HCT116 (cell line): ENCODE measurements around the gene NSUN2. TPM values are rescaled to one million over a fixed set of nuclear protein-coding genes. Genes with fewer than 3 reads are reported as not detected.

ENCODE experiments used
- ATAC-seq: fragments of 200-7000 bp; cut with Tn5 transposase; 2 replicates; pipeline ENCODE4 v1.9.1; 2020; ENCODE audit warnings: mild to moderate bottlenecking, moderate library complexity
- BruUV-seq: library from RNA; stranded (reverse); fragments of 400-500 nt; replicated peaks from 2 replicates; lab custom pipeline; 2021; lab: Mats Ljungman, UMichigan
- CTCF ChIA-PET: fragments of 300-600 bp; sonication (Branson Sonifier 250); formaldehyde crosslinking; loops from one replicate; lab custom pipeline; 2021; ENCODE audit warnings: antibody characterized with exemption; lab: Charles Lee
- POLR2A ChIA-PET: fragments of 300-600, 350-600 bp; sonication (Branson Sonifier 250); formaldehyde crosslinking; loops from one replicate; lab custom pipeline; 2021; ENCODE audit warnings: antibody characterized with exemption; lab: Charles Lee
- RAD21 ChIA-PET, 2 experiments: fragments of 300-600 bp; sonication (Branson Sonifier 250); formaldehyde crosslinking; loops; one replicate each; lab custom pipeline; 2023; ENCODE audit warnings: low total read pairs in 2 of 2; ENCODE audit not compliant: uncharacterized antibody in 2 of 2, unreplicated experiment in 2 of 2, low non-redundant PET in 1 of 2; lab: Charles Lee
- DNase-seq: peaks from one replicate; pipeline ENCODE4 v3.0.0-alpha.2; 2010; ENCODE audit warnings: low read depth, low spot score
- H2AFZ ChIP-seq: fragments of 200-600 bp; shearing (Covaris generic), sonication (generic); 2 replicates; pipeline ENCODE4 v1.6.1; 2017; ENCODE audit warnings: low read depth, mixed run types, mixed read lengths, antibody characterized with exemption, low read length; ENCODE audit not compliant: poor library complexity, severe bottlenecking
- H3K27ac ChIP-seq: 2 replicates; pipeline ENCODE4 v1.5.1; 2012; ENCODE audit warnings: low read depth, low read length
- H3K27me3 ChIP-seq: fragments of 200-600 bp; sonication (generic); 2 replicates; pipeline ENCODE4 v1.6.1; 2016; ENCODE audit warnings: mixed run types, low read length, mixed read lengths; ENCODE audit not compliant: insufficient read depth
- H3K36me3 ChIP-seq, 2 experiments: fragments of 200-500 bp in 1 of 2; fragments of 200-600 bp in 1 of 2; sonication (Bioruptor generic) in 1 of 2; sonication (generic) in 1 of 2; 2 replicates each; pipeline versions ENCODE4 v1.5.1 to v1.6.1; 2014 to 2016; ENCODE audit warnings: low read length in 2 of 2, inconsistent platforms in 1 of 2, mixed read lengths in 1 of 2, mixed run types in 1 of 2; ENCODE audit not compliant: insufficient read depth in 2 of 2, control insufficient read depth in 1 of 2
- H3K4me1 ChIP-seq, 2 experiments: fragments of 200-600 bp in 1 of 2; sonication (generic) in 1 of 2; 2 replicates each; pipeline versions ENCODE4 v1.5.1 to v1.6.1; 2012 to 2017; ENCODE audit warnings: low read length in 2 of 2, inconsistent platforms in 1 of 2, mild to moderate bottlenecking in 1 of 2, mixed read lengths in 1 of 2, mixed run types in 1 of 2, moderate library complexity in 1 of 2; ENCODE audit not compliant: insufficient read depth in 2 of 2, control insufficient read depth in 1 of 2
- H3K4me2 ChIP-seq: fragments of 200-600 bp; sonication (generic); 2 replicates; pipeline ENCODE4 v1.6.1; 2017; ENCODE audit warnings: mixed run types, low read length, mixed read lengths
- H3K4me3 ChIP-seq, 2 experiments: fragments of 200-600 bp in 1 of 2; sonication (generic) in 1 of 2; replicated peaks in 1 of 2; 2 replicates each; pipeline ENCODE4 v1.5.1; 2011 to 2016; ENCODE audit warnings: low read length in 2 of 2, control low read depth in 1 of 2, low read depth in 1 of 2, mild to moderate bottlenecking in 1 of 2, mixed read lengths in 1 of 2, mixed run types in 1 of 2
- H3K79me2 ChIP-seq: fragments of 200-600 bp; sonication (generic); 2 replicates; pipeline ENCODE4 v1.6.1; 2017; ENCODE audit warnings: mild to moderate bottlenecking, mixed run types, low read length, moderate library complexity, mixed read lengths; ENCODE audit not compliant: insufficient read depth
- H3K9ac ChIP-seq: fragments of 200-600 bp; sonication (generic); 2 replicates; pipeline ENCODE4 v1.6.1; 2016; ENCODE audit warnings: low read length, mixed read lengths
- H3K9me2 ChIP-seq: fragments of 200-600 bp; sonication (generic), shearing (Covaris generic); 2 replicates; pipeline ENCODE4 v1.6.1; 2017; ENCODE audit warnings: mixed run types, mild to moderate bottlenecking, moderate library complexity; ENCODE audit not compliant: insufficient read depth
- H3K9me3 ChIP-seq, 2 experiments: fragments of 200-500 bp in 1 of 2; fragments of 200-600 bp in 1 of 2; sonication (Bioruptor generic) in 1 of 2; sonication (generic) in 1 of 2; 2 replicates each; pipeline ENCODE4 v1.6.1; 2014 to 2017; ENCODE audit warnings: low read length in 2 of 2, mixed read lengths in 2 of 2, inconsistent platforms in 1 of 2, low read depth in 1 of 2, mild to moderate bottlenecking in 1 of 2, mixed run types in 1 of 2, moderate library complexity in 1 of 2; ENCODE audit not compliant: control insufficient read depth in 1 of 2, insufficient read depth in 1 of 2
- H4K20me1 ChIP-seq: fragments of 200-600 bp; sonication (generic), shearing (Covaris generic); 2 replicates; pipeline ENCODE4 v1.6.1; 2017; ENCODE audit warnings: mixed run types, mild to moderate bottlenecking, moderate library complexity; ENCODE audit not compliant: insufficient read depth
- ATF3 ChIP-seq: IDR thresholded peaks from 2 replicates; pipeline ENCODE4 v1.6.1; 2012
- CEBPB ChIP-seq: IDR thresholded peaks from 2 replicates; pipeline ENCODE4 v1.6.1; 2012; ENCODE audit warnings: low read depth
- CTCF ChIP-seq, 3 experiments: fragments of 200-600 bp in 1 of 3; sonication (generic) in 1 of 3; IDR thresholded peaks in 2 of 3; conservative IDR thresholded peaks in 1 of 3; 2 replicates each; pipeline ENCODE4 v1.5.1; 2012 to 2017; ENCODE audit warnings: low read depth in 2 of 3, low read length in 2 of 3, antibody characterized with exemption in 1 of 3, borderline replicate concordance in 1 of 3, control low read depth in 1 of 3, mild to moderate bottlenecking in 1 of 3, mixed read lengths in 1 of 3, mixed run types in 1 of 3, moderate library complexity in 1 of 3; ENCODE audit not compliant: insufficient read depth in 1 of 3
- POLR2A ChIP-seq: IDR thresholded peaks from 2 replicates; pipeline ENCODE4 v1.7.0; 2011; ENCODE audit warnings: borderline replicate concordance; ENCODE audit not compliant: insufficient read depth, insufficient read length; ENCODE audit errors: extremely low read depth
- RAD21 ChIP-seq: IDR thresholded peaks from 2 replicates; pipeline ENCODE4 v1.6.1; 2012; ENCODE audit warnings: low read depth, mild to moderate bottlenecking
- REST ChIP-seq: IDR thresholded peaks from 2 replicates; pipeline ENCODE4 v1.6.1; 2012; ENCODE audit warnings: low read depth
- SIN3A ChIP-seq: IDR thresholded peaks from 2 replicates; pipeline ENCODE4 v1.6.1; 2012; ENCODE audit warnings: low read depth
- TCF7L2 ChIP-seq: IDR thresholded peaks from 2 replicates; pipeline ENCODE4 v1.7.0; 2011; ENCODE audit warnings: borderline replicate concordance, inconsistent platforms; ENCODE audit not compliant: insufficient read depth, insufficient read length; ENCODE audit errors: extremely low read depth
- ZBTB33 ChIP-seq: IDR thresholded peaks from 2 replicates; pipeline ENCODE4 v1.6.1; 2011; ENCODE audit warnings: mild to moderate bottlenecking, low read length, moderate library complexity; ENCODE audit not compliant: insufficient replicate concordance; ENCODE audit errors: extremely low read depth
- intact Hi-C: fragments of 100-400 bp; cut with micrococcal nuclease; formaldehyde crosslinking; loops from 2 replicates; pipeline ENCODE4 v1.10.0; 2022
- total RNA-seq: library from RNA; stranded (reverse); gene quantifications from one replicate; pipeline ENCODE4 v1.2.1, GENCODE V29; 2021; ENCODE audit not compliant: unreplicated experiment

NSUN2 gene
- total RNA-seq, 1 experiment from 2014 or later: 101 TPM

GRCh38 chr5:6573651-6574101, 59.2 kb downstream of the NSUN2 start:
- DNase-seq (no peak), ATAC-seq (peak; percentile 48)
- Histone ChIP-seq H3K9me2 (no peaks in the 10 kb centered on the region), H3K4me1 (no peaks in the 10 kb centered on the region), H3K4me3 (no peak overlapping the region), H4K20me1 (no peaks in the 10 kb centered on the region), H3K4me2 (no peak overlapping the region), H3K9ac (no peak overlapping the region), H3K27me3 (peaks cover 15% of the 10 kb centered on the region; the same call in 1 of the 2 replicates), H3K27ac (no peak overlapping the region), H2AFZ (no peak overlapping the region), H3K9me3 (no peaks in the 10 kb centered on the region), H3K36me3 (no peaks in the 10 kb centered on the region)
- ChIA-PET POLR2A (no interaction called here), CTCF (no interaction called here)
- BruUV-seq: no TSS peak
- TF ChIP-seq REST (no peak), SIN3A (no peak), CTCF (IDR thresholded peaks at IDR 0.05 in 2 of 3, conservative IDR thresholded peaks at IDR 0.05 in 1 of 3; ENCODE audit: borderline replicate concordance in 1 of 3, insufficient read depth in 1 of 3, low read depth in 2 of 3, low read length in 2 of 3) (peak in 1 of 3 experiments; percentile 10; a peak in 2 of 6 replicates), ZBTB33 (no peak), TCF7L2 (no peak), RAD21 (no peak), CEBPB (no peak), POLR2A (no peak), ATF3 (no peak)
- TF ChIP-seq, all 23 proteins: peak for 1
- H3K79me2 ChIP-seq: no peaks in the 10 kb centered on the region
- RAD21 ChIA-PET: no interaction called here
- intact Hi-C loops: no loop called here
